Sigmoid colon (tissue), 7 donors: ENCODE measurements around the gene FAM81A. TPM values are rescaled to one million over a fixed set of nuclear protein-coding genes. Genes with fewer than 3 reads are reported as not detected.

Experiments
- DNase-seq: peaks from one replicate; pipeline ENCODE4 v3.0.0-alpha.2; 2019
- H3K27ac ChIP-seq, 4 donors: fragments of 200-600 bp; sonication (generic); one replicate each; pipeline ENCODE4 v1.5.1; 2016 to 2019; ENCODE audit warnings: mild to moderate bottlenecking in 1 of 4
- H3K27me3 ChIP-seq, 3 donors: fragments of 200-600 bp; sonication (generic); one replicate each; pipeline ENCODE4 v1.5.1; 2019; ENCODE audit warnings: mild to moderate bottlenecking in 1 of 3
- H3K36me3 ChIP-seq, 4 donors: fragments of 200-600 bp; sonication (generic); one replicate each; pipeline ENCODE4 v1.5.1; 2016 to 2019
- H3K4me1 ChIP-seq, 4 donors: fragments of 200-600 bp; sonication (generic); one replicate each; pipeline ENCODE4 v1.5.1; 2017 to 2019
- H3K4me3 ChIP-seq, 4 donors: fragments of 200-600 bp; sonication (generic); one replicate each; pipeline ENCODE4 v1.5.1; 2017 to 2019; ENCODE audit warnings: mild to moderate bottlenecking in 2 of 4, moderate library complexity in 1 of 4
- H3K9me3 ChIP-seq, 4 donors: fragments of 200-600 bp in 3 of 4; sonication (generic) in 3 of 4; one replicate each; pipeline versions ENCODE4 v1.5.1 to v1.6.1; 2013 to 2019
- CTCF ChIP-seq, 4 experiments: fragments of 450-650 bp in 3 of 4; fragments of 200-600 bp in 1 of 4; IDR thresholded peaks; one replicate each; pipeline ENCODE4 v1.5.1; 2016 to 2019; ENCODE audit warnings: antibody characterized with exemption in 4 of 4, mild to moderate bottlenecking in 3 of 4, moderate library complexity in 2 of 4
- EP300 ChIP-seq, 4 donors: sonication (generic); formaldehyde crosslinking; IDR thresholded peaks; one replicate each; pipeline ENCODE4 v1.6.1; 2017; ENCODE audit warnings: antibody characterized with exemption in 4 of 4
- POLR2A ChIP-seq, 2 donors: fragments of 450-650 bp; IDR thresholded peaks; one replicate each; pipeline ENCODE4 v1.6.1; 2016; ENCODE audit warnings: antibody characterized with exemption in 2 of 2, mild to moderate bottlenecking in 2 of 2, moderate library complexity in 2 of 2
- POLR2AphosphoS5 ChIP-seq, 4 donors: sonication (generic); formaldehyde crosslinking; IDR thresholded peaks; one replicate each; pipeline ENCODE4 v1.6.1; 2017; ENCODE audit warnings: antibody characterized with exemption in 4 of 4
- WGBS, 2 donors: extraction: QIAGEN DNeasy Blood & Tissue Kit; methylation state at CpG; one replicate each; pipeline ENCODE4 v1.1.7; 2013; 5-methylcytosine and 5-hydroxymethylcytosine counted together
- intact Hi-C: fragments of 100-400 bp; cut with DNase I; formaldehyde crosslinking; loops from one replicate; pipeline ENCODE4 v1.15.1; 2023
- polyA plus RNA-seq, 3 donors: library from polyadenylated mRNA; stranded (reverse); fragments of 200-250 nt; gene quantifications; one replicate each; pipeline ENCODE4 v1.2.3, GENCODE V29; 2013
- total RNA-seq, 4 donors: library from RNA; depleted of rRNA; stranded (reverse); fragments of >200 nt; gene quantifications; one replicate each; pipeline ENCODE4 v1.1.0, GENCODE V29; 2016
- donor health status: healthy with polysubstance abuse.
- donor health status: Bipolar disorder and iron deficiency.
- donor health status: healthy.

The FAM81A gene
- total and polyA plus RNA-seq, 7 donors: under 0.01 to 4.7 (median 2.5) TPM; not detected in 1

- TF ChIP-seq POLR2A (IDR thresholded peaks at IDR 0.05) (no peak), CTCF (IDR thresholded peaks at IDR 0.05) (no peak), POLR2AphosphoS5 (IDR thresholded peaks at IDR 0.05) (no peak), EP300 (IDR thresholded peaks at IDR 0.05) (no peak)
- H3K9me3 ChIP-seq: no peaks in the 10 kb centered on the region
- intact Hi-C loops: no loop called here
- H3K27ac ChIP-seq: no peak overlapping the region
- no peaks in the 10 kb centered on the region for H3K36me3 ChIP-seq
- H3K4me1 ChIP-seq: no peaks in the 10 kb centered on the region
- H3K4me3 ChIP-seq: no peak overlapping the region
- no peaks in the 10 kb centered on the region for H3K27me3 ChIP-seq
- no peak for DNase-seq
- 50 to 53% methylated on average over 2 of the region's 2 CpGs for WGBS, 2 donors
These were observed 24.4 kb upstream of the FAM81A start for GRCh38 chr15:59413577-59413976.

- no peaks in the 10 kb centered on the region for H3K36me3 ChIP-seq
These were observed 21.2 kb upstream of the FAM81A start for GRCh38 chr15:59416816-59417215.

GRCh38 chr15:59419170-59419569 lies 18.8 kb upstream of the FAM81A start:
- H3K9me3 ChIP-seq: no peaks in the 10 kb centered on the region
- no peak overlapping the region for H3K4me3 ChIP-seq
- 61 to 74% methylated on average over 1 of the region's 1 CpG for WGBS, 2 donors
- H3K27me3 ChIP-seq: no peaks in the 10 kb centered on the region
- intact Hi-C loops: no loop called here
- no peaks in the 10 kb centered on the region for H3K4me1 ChIP-seq
- TF ChIP-seq CTCF (IDR thresholded peaks at IDR 0.05) (no peak), POLR2A (IDR thresholded peaks at IDR 0.05) (no peak), EP300 (IDR thresholded peaks at IDR 0.05) (no peak), POLR2AphosphoS5 (IDR thresholded peaks at IDR 0.05) (no peak)
- DNase-seq: no peak
- H3K27ac ChIP-seq: no peak overlapping the region
- no peaks in the 10 kb centered on the region for H3K36me3 ChIP-seq

More at GRCh38 chr15:59416816-59417215, 21.2 kb upstream of the FAM81A start:
- 77 to 82% methylated on average over 4 of the region's 4 CpGs for WGBS, 2 donors
- no peak for TF ChIP-seq EP300 (IDR thresholded peaks at IDR 0.05)
- TF ChIP-seq CTCF (IDR thresholded peaks at IDR 0.05): no peak
- TF ChIP-seq POLR2A (IDR thresholded peaks at IDR 0.05): no peak
- TF ChIP-seq POLR2AphosphoS5 (IDR thresholded peaks at IDR 0.05): no peak
- no peak for DNase-seq
- H3K27ac ChIP-seq: no peak overlapping the region
- no peaks in the 10 kb centered on the region for H3K9me3 ChIP-seq
- no peak overlapping the region for H3K4me3 ChIP-seq
- H3K4me1 ChIP-seq: no peaks in the 10 kb centered on the region
- intact Hi-C loops: no loop called here
- no peaks in the 10 kb centered on the region for H3K27me3 ChIP-seq

- intact Hi-C loops: no loop called here
- TF ChIP-seq POLR2AphosphoS5 (IDR thresholded peaks at IDR 0.05): no peak
- TF ChIP-seq POLR2A (IDR thresholded peaks at IDR 0.05): no peak
- TF ChIP-seq EP300 (IDR thresholded peaks at IDR 0.05): no peak
- TF ChIP-seq CTCF (IDR thresholded peaks at IDR 0.05): no peak
- H3K27me3 ChIP-seq: no peaks in the 10 kb centered on the region
- DNase-seq: no peak
- 87 to 92% methylated on average over 3 of the region's 3 CpGs for WGBS, 2 donors
- no peak overlapping the region for H3K27ac ChIP-seq
- no peaks in the 10 kb centered on the region for H3K4me1 ChIP-seq
- no peak overlapping the region for H3K4me3 ChIP-seq
- no peaks in the 10 kb centered on the region for H3K36me3 ChIP-seq
- H3K9me3 ChIP-seq: no peaks in the 10 kb centered on the region
These were observed 17.9 kb upstream of the FAM81A start for GRCh38 chr15:59420108-59420507.

GRCh38 chr15:59420986-59421618 lies 16.9 kb upstream of the FAM81A start:
- WGBS, 2 donors: 49 to 59% methylated on average over 13 of the region's 16 CpGs
- H3K4me3 ChIP-seq: no peak overlapping the region
- H3K36me3 ChIP-seq: no peaks in the 10 kb centered on the region
- no peak for DNase-seq
- H3K27me3 ChIP-seq: no peaks in the 10 kb centered on the region
- no peak overlapping the region for H3K27ac ChIP-seq
- no peaks in the 10 kb centered on the region for H3K4me1 ChIP-seq
- no peaks in the 10 kb centered on the region for H3K9me3 ChIP-seq
- no peak for TF ChIP-seq EP300 (IDR thresholded peaks at IDR 0.05)
- TF ChIP-seq POLR2AphosphoS5 (IDR thresholded peaks at IDR 0.05): no peak
- no peak for TF ChIP-seq CTCF (IDR thresholded peaks at IDR 0.05)
- no peak for TF ChIP-seq POLR2A (IDR thresholded peaks at IDR 0.05)
- intact Hi-C loops: no loop called here
